GM11168 (cell line): ENCODE data around the gene NXPE3.

Experiments
- in situ Hi-C: fragments of 300-500 bp; cut with MboI; formaldehyde crosslinking; loops from one replicate; pipeline ENCODE4 v1.12.0; 2022; ENCODE audit warnings: low sequenced_read_pairs; ENCODE audit not compliant: unreplicated experiment

The NXPE3 gene

DNA sequence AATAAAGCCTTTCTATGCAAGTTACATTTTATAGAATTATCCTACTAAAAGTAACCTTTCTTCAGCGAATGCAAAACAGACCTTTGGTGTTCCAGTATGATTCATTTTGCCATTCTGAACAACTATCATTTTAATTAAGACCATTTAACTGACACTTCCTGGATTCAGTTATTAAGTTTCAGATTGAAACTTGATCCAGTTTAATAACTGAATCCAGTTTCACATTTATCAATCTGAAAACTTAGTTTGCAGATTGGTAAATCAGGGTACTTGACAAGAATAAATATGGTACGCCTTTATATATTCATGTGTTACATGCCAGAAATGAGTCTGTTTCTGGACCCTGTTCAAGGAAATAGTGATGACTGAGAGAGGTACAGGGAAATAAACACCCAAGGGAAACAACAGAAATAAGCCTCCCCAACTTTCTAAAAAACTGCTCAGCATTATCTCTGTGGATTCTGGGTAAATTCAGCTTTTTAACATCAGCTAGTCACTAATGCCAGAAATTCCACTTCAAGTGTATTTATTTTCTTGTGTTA is 47.0 kb downstream of the NXPE3 start:
- in situ Hi-C loops, result no loop called here

DNA sequence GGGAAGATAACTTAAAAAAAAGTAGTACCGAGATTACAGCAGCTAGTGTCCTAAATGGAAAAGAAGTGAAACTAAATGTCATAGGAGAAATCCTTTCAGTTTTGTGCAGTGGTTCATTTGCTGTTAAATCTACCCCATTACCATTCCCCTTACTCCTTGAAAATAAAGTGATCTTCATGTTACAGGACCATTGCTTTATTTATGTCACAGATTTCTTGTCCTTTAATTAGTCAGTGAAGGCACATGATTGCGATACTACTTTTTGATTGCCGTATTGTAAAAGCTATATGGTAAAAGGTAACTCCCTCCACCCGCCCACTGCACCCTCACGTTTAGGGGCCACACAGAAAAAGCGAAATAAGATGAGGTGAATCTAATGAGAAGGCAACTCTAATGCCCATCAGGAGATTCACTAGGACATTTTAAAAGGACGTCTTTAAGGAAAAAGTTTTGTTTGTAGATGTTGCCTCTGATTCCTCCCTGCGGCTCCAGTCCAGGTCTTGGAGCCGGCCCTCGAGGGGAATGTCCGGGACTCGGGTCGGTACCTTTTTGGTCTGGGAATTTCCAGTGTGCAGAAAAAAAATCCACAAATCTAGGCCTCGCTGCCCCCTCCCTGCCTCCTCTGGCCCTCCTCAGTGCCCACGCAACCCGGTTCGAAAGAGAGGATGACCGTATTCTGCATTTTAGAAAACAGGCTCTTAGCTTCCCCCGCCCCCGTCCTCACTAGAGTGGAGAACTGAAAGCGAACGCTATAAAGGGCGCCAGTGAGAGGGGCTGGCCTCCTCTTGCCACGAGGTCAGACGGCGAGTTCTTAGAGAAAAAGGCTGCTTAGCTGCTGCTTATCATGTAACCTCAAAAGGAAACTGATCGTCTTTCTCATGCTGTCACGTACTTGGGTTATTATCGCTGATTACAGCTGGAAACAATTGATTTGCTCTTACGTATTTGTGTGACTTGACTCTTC is 48.5 kb downstream of the NXPE3 start:
- in situ Hi-C loops, result no loop called here

DNA sequence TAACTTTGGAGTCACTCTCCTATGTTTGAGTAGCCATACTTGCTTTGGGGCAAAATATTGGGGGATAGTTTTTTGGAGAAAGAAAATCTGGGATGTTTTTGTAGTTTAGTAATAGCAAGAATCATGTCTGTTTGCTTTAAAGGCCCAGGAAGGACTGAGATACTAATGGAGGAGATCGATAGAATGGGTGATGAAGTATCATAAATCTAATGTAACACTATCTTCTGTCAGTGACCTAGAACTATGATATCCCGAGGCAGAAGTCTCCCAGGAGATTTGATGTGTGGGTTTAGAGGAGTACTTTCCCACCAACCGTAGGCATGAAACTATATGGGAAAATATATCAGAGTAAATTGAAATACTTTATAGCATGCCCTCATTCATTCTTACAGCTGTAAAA is 49.3 kb downstream of the NXPE3 start:
- in situ Hi-C loops, result no loop called here

DNA sequence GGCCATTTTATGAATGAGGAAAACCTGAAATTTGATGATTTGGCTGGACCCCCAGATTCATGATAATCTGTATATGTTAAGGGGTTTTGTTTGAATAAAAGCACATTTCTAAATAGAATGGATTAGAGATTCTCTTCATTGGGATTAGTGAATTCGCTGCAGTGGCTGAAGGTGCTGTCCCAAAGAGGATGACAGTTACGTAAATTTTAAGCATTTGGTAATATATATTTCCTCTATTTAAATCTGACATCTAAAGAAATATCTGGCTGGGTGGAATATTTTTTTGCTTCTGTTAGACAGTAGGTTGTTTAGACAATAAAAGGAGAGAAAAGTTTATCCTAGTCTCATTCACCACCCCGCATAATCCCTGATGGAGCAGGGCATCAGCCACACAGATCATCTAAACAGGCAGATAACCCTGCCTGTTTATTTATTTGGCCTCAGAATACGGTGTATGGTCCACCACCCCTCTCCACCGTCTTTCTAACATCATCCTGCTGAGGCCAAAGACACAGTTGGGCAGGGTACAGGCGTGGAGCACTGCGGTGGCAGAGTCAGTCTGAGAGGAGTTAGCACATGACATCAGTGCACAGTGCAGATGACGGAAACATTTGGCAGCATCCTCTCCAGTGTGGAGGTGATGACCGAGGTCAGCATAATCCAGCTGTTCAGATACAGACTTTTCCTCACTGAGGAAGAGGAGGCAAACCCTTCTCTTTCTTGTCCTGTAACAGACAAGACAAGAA is 49.9 kb downstream of the NXPE3 start:
- in situ Hi-C loops, result no loop called here

DNA sequence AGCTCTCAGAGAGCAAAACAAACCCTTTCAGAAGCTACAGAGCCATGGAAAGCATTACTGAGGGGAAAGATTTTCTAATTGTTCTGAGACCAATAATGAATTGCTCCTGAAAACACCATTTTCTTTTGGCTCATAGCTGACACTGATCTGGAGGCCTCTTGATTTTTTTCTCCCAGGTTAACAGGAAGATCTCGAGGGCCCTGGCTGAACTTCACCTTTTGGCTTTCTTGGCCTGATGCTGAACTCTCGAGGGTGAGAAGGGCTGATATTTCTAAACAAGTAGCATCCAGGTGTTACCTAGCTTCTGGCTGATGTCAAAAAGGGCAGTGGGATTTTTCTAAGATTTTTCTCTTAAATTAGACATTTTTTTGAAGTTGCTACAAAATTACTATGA is 50.4 kb downstream of the NXPE3 start:
- in situ Hi-C loops, result no loop called here

DNA sequence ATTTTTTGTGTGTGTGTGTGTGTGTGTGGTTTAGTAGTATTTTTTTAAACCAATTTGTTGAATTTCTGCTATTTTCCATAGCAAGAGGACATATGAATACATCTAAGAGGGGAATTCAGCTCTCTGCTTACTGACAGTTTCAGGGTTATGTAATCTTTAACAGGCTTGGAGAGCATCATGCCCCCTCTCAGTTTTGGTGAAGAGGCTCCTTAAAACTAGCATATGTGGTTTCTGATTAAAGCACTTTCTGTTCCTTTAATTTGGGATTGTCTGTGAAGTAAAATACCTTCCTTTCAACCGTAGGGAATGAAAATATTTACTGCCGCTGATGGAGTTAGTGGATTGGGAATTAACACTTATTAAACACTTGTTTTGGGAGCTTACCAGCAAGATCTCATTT is 50.9 kb downstream of the NXPE3 start:
- in situ Hi-C loops, result no loop called here

DNA sequence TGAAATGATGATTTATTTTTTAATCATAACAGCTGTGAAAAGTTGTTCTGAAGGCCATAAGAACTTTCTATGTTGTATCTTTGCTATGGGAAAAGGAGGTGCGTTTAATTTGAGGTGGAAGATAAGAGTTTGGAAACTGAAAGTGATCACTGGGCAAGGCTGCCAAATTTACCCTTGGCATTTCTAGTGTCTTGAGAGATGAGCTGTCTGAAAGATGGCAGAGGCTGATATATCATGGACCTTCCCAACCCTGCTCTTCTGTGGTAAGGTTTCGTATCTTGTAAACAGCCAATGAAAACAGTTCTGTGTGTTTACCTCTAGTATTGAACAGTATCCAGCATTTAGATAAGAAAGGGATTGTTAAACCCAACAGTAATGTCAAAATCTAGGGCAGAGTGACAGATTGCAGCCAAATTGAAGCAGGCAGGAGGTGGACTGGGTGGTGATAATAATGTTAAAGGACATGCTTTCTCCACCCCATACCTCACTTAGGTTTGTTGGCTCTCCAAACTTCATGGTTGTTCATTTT is 54.5 kb downstream of the NXPE3 start:
- in situ Hi-C loops, result no loop called here

DNA sequence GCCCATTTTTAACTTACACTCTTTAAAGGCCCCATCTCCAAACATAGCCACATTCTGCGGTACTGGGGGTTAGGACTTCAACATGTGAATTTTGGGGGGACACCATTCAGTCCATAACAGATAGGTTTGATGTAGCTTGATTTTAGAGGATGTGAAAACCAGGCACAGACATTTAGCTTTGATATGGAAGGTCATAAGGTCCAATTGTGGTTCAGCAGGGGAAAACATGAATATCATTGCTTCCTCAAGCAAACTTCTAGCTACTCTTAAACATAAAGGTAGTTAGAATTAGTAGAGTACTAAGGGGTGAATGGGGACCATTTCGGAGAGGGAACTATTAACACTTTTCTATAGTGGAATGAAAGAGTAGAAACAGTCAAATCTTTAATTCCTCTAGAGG is 56.7 kb downstream of the NXPE3 start:
- in situ Hi-C loops, result no loop called here

DNA sequence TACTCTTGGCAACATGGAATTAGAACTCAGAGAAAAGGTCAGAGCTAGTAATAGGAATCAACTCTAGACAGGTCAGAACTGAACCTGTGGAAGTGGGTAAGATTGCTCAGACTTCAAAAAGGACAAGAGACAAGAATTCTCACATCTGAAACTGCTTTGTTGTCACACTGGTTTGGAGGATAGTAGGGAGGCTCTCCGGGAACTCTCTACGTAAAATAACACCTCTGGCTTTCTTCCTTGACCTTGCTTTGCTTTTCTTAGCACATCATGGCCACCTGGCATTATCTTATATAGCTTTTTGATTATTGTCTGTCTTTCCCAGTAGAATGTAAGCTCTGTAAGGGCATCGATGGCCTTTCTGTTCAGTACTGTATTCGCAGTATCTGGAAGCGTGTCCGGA is 57.1 kb downstream of the NXPE3 start:
- in situ Hi-C loops, result no loop called here

DNA sequence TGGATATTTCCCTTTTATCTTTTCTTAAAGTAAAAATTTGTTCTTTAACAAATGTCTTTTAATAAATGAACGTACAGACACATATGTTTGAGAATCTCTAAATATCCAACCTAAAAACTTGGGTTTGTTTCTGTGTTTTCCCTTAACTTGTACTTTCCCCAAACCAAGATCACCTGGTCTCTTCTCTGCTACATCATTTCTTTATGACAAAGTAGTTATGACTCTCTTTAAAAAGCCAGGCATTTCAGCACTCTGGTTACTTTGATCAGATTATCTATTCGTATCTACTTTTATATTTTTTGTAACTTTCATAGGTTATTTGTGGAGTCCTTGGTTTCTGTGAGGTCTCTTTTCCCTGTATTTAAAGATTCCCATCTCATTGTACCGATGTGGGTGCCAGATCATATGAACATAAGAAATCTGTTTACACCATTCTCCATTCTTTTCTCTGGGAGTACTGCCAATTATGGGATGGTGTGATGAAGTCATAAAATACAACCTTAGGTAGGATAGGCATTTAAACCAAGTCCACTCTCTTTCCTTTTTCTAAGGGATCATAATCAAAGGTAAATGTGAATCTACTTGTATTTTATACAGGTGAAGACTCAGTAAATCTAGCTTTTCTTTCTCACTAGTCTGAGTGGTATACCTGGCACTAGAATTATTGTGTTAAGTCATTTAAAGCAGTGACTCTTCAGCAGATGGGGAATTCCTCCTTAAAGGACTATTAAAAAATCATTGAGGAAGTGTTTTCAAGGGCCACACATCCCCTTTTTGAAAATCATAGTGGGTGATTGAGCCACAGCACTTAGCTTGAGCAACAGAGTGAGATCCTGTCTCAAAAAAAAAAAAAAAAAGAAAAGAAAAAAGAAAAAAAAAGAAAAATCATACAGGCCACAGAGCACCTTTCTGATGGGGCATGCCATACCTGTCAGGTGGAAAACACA is 57.9 kb downstream of the NXPE3 start:
- in situ Hi-C loops, result no loop called here

DNA sequence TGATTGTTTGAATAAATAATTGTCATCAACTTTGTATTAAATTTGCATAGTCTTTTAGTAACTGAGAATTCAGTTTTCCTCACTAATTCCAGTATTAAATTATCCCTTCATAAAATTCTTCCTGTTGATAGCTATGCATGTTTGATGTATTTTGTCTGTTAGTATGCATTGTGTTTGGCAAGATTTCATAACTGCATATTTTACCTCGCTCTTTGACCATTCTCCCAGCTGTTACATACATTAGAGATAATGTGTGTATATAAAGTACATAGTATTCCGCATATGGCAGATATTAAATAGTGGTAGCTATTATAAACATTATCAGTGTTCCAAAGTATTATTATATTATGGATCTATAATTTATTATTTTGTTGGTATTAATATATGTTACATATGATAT is 59.7 kb downstream of the NXPE3 start:
- in situ Hi-C loops, result no loop called here

DNA sequence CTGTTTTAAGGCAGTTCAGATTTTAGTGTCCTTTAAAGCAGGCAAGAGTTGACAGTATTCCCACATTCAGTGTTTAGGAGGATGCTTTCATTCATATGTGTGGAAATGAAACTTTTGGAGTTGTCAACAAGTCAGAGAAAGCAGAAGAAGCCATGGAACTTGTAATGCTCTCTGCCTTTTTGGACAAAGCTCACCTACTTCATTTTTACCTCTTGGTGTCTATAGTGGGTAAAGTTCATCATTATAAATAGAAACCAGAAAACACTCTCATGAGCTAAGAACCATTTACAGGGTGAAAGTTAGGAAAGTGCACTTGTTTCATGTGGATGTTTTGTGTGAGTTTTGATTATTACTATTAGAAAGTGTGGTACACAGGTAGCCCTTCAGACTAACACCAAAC is 61.1 kb downstream of the NXPE3 start:
- in situ Hi-C loops, result no loop called here

DNA sequence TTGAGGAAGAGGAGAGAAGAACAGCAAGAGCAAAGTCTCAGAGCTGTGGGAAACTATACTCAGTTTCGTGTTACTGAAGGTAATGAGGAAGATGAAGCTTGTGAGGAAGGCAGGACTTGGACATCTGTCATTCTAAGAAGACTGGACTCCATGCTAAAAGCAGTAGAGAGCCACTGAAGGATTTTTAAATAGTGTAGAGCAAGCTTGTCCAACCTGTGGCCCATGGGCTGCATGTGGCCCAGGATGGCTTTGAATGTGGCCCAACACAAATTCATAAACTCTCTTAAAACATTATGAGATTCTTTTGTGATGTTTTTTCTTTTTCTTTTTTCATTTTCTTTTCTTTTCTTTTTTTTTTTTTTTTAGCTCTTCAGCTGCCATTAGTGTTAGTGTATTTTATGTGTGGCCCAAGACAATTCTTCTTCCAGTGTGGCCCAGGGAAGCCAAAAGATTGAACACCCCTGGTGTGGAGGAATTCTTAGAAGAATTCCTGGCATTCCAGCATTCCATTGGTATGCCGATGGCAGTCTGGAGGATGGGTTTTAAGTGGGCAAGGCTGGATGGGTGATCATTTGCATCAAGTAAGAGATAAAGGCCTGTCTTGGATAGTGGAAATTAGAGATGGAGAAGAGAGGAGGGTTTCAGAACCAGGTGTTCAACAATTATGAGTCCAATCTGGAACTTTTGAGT is 63.4 kb downstream of the NXPE3 start:
- in situ Hi-C loops, result no loop called here

DNA sequence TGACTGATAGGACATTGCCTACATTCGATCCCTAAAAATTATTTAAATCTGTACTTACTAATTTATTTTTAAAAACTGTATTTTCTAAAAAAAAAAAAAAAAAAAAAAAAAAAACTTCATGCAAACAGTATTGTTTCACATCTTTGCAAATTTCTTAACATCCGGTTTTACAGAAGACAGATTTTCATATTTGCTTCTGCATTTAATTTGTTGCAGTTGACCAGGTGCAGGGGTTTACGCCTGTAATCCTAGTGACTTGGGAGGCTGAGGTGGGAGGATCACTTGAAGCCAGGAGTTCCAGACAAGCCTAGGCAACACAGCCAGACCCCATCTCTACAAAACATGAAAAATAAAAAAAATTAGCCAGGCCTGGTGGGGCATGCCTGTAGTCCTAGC is 63.9 kb downstream of the NXPE3 start:
- in situ Hi-C loops, result no loop called here

DNA sequence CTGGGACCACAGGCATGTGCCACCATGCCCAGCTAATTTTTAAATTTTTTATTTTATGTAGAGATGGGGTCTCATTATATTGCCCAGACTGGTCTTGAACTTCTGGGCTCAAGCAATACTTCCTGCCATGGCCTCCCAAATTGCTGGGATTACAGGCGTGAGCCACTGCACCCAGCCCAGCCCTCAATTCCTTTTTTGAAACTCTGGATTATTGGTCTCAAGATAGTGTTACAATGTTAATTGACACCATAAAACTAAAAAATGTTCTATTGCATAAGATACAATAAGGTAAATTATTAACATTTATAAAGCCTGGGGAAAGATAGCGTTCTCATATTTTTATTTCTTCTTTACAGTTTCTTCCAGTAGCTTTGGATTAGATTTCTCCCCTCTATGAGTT is 66.4 kb downstream of the NXPE3 start:
- in situ Hi-C loops, result no loop called here

DNA sequence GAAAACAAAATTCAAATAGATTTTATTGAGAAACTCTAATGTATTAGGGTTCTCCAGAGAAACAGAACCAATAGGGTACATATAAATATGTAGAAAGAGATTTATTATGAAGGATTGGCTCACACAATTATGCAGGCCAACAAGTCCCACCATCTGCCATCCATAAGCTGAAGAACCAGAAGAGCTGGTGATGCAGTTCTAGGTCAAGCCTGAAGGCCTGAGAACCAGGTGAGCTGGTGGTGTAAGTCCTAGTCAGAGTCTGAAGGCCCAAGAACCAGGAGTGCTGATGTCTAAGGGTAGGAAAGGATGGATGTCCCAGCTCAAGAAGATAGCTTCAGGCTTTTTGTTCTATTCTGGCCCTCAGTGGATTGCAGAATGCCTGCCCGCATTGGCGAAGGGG is 67.7 kb downstream of the NXPE3 start:
- in situ Hi-C loops, result no loop called here

DNA sequence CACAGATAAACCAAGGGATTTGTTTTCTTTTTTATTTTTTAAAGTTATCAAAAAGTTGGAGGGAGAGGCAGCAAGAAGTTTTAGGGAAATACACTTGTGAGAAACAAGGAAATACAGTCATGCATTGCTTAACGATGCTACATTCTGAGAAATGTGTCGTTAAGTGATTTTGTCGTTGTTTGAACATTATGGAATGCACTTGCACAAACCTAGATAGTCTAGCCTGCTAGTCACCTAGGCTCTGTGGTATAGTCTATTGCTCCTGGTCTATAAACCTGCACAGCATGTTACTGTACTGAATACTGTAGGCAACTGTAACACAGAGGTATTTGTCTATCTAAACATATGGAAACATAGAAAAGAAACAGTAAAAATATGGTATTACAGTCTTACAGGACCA is 68.3 kb downstream of the NXPE3 start:
- in situ Hi-C loops, result no loop called here

DNA sequence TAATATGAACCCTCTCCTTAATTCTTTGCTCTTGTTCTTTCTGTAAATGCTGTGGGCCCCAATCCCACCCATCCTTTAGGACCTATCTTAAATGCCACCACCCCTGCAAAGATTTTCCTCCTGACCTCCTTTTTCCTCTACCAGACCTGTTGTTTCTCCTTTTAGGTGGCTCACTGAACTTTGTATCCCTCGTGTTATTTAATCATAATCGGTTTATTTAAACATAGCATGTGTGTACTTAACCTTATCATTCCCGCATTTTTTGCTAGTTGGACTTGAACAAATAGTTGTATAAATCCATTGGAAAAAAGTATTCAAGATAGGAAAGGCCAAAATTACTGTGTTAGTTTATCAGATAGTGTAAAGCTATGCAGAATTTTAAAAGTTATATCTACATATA is 69.3 kb downstream of the NXPE3 start:
- in situ Hi-C loops, result no loop called here
